Smooth muscle cell (in vitro differentiated cells): Measurements from ENCODE around the gene LRRC61. TPM values are rescaled to one million over a fixed set of nuclear protein-coding genes. Genes with fewer than 3 reads are reported as not detected.
A peak's percentile ranks its signal among the peaks of the same experiment; 100 is the strongest.

ENCODE experiments used
- DNase-seq: peaks from one replicate; lab custom pipeline; 2025; ENCODE audit not compliant: unreplicated experiment; lab: John Stamatoyannopoulos, UW
- H2AFZ ChIP-seq: fragments of 200-600 bp; sonication (generic); 2 replicates; pipeline ENCODE4 v1.6.0; 2016; ENCODE audit warnings: antibody characterized with exemption, low read depth, mild to moderate bottlenecking
- H3F3A ChIP-seq: fragments of 200-600 bp; sonication (generic); 2 replicates; pipeline ENCODE4 v1.6.0; 2017; ENCODE audit warnings: antibody characterized with exemption, low read depth
- H3K27ac ChIP-seq: fragments of 200-600 bp; sonication (generic); 2 replicates; pipeline ENCODE4 v1.5.1; 2016; ENCODE audit warnings: low read depth, mild to moderate bottlenecking
- H3K27me3 ChIP-seq: fragments of 200-600 bp; sonication (generic); 2 replicates; pipeline ENCODE4 v1.6.1; 2016; ENCODE audit warnings: low read depth, mild to moderate bottlenecking
- H3K36me3 ChIP-seq: fragments of 200-600 bp; sonication (generic); 2 replicates; pipeline ENCODE4 v1.5.1; 2016; ENCODE audit warnings: low read depth
- H3K4me1 ChIP-seq: fragments of 200-600 bp; sonication (generic); 2 replicates; pipeline ENCODE4 v1.5.1; 2016; ENCODE audit warnings: low read depth
- H3K4me2 ChIP-seq: fragments of 200-600 bp; sonication (generic); 2 replicates; pipeline ENCODE4 v1.6.0; 2016; ENCODE audit warnings: mild to moderate bottlenecking
- H3K4me3 ChIP-seq: fragments of 200-600 bp; sonication (generic); 2 replicates; pipeline ENCODE4 v1.5.1; 2016; ENCODE audit warnings: mild to moderate bottlenecking
- H3K79me2 ChIP-seq: fragments of 200-600 bp; sonication (generic); 2 replicates; pipeline ENCODE4 v1.6.0; 2016; ENCODE audit warnings: low read depth, mild to moderate bottlenecking
- H3K9ac ChIP-seq: fragments of 200-600 bp; sonication (generic); 2 replicates; pipeline ENCODE4 v1.6.0; 2016; ENCODE audit warnings: low read depth
- H3K9me3 ChIP-seq: fragments of 200-600 bp; sonication (generic); replicated peaks from 2 replicates; pipeline ENCODE4 v1.5.1; 2016; ENCODE audit warnings: low read depth
- H4K20me1 ChIP-seq: fragments of 200-600 bp; sonication (generic); 2 replicates; pipeline ENCODE4 v1.6.0; 2016; ENCODE audit warnings: low read depth
- WGBS: methylation state at CpG from one replicate; pipeline ENCODE4 v1.1.7; 2016; ENCODE audit warnings: low lambda C conversion rate; 5-methylcytosine and 5-hydroxymethylcytosine counted together
- polyA plus RNA-seq: library from polyadenylated mRNA; unstranded; fragments of >200 nt; fragmentation: Nextera tagmentation; extraction: Ambion mirVana; gene quantifications from 2 replicates; pipeline ENCODE4 v1.2.1, GENCODE V29; 2016
- total RNA-seq: library from RNA; depleted of rRNA; stranded (reverse); fragments of >200 nt; gene quantifications from 2 replicates; pipeline ENCODE4 v1.2.3, GENCODE V29; 2014
- TF ChIP-seq, protein P1 (sequence below): fragments of 200-600 bp; sonication (generic); IDR thresholded peaks from 2 replicates; pipeline ENCODE4 v1.5.1; 2017; ENCODE audit warnings: borderline replicate concordance, mild to moderate bottlenecking, antibody characterized with exemption; ENCODE audit not compliant: insufficient read depth, poor library complexity, severe bottlenecking

The LRRC61 gene
- total and polyA plus RNA-seq, 2 experiments from 2014 or later = 6.9 to 14.7 TPM

DNA sequence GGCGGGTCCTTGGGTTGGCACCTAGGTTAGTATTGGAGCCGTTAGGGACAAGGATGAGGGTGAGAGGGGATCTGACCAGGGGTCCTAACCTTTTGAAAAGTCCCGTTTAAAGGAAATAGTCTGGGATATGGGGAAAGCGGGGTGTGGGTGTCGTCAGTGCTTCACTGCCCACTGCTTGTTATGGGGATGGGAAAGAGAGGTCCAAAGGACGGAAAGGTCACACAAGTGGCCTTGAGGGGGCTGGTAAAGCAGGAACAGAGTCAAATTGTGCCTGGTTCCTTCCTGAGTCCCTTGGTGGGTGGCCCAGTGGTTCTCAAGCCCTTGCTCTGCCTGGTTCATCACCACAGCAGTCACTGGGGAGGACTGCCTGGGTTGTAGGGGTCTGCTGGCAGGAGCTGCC is 53.4 kb downstream of the LRRC61 start:
- Histone ChIP-seq H3K36me3 (no peaks in the 10 kb centered on the region), H4K20me1 (peaks cover 21% of the 10 kb centered on the region), H3K79me2 (peaks cover 44% of the 10 kb centered on the region), H3K27me3 (no peaks in the 10 kb centered on the region), H3K9me3 (no peaks in the 10 kb centered on the region), H3K4me2 (no peak overlapping the region), H3K4me3 (no peak overlapping the region), H3K27ac (no peak overlapping the region), H2AFZ (no peak overlapping the region), H3K4me1 (peaks cover 25% of the 10 kb centered on the region), H3F3A (peaks cover 27% of the 10 kb centered on the region), H3K9ac (no peak overlapping the region)
- DNase-seq = no peak
- TF ChIP-seq, protein P1, sequence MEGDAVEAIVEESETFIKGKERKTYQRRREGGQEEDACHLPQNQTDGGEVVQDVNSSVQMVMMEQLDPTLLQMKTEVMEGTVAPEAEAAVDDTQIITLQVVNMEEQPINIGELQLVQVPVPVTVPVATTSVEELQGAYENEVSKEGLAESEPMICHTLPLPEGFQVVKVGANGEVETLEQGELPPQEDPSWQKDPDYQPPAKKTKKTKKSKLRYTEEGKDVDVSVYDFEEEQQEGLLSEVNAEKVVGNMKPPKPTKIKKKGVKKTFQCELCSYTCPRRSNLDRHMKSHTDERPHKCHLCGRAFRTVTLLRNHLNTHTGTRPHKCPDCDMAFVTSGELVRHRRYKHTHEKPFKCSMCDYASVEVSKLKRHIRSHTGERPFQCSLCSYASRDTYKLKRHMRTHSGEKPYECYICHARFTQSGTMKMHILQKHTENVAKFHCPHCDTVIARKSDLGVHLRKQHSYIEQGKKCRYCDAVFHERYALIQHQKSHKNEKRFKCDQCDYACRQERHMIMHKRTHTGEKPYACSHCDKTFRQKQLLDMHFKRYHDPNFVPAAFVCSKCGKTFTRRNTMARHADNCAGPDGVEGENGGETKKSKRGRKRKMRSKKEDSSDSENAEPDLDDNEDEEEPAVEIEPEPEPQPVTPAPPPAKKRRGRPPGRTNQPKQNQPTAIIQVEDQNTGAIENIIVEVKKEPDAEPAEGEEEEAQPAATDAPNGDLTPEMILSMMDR = no peak
- WGBS = 70% methylated on average over 6 of the region's 6 CpGs

DNA sequence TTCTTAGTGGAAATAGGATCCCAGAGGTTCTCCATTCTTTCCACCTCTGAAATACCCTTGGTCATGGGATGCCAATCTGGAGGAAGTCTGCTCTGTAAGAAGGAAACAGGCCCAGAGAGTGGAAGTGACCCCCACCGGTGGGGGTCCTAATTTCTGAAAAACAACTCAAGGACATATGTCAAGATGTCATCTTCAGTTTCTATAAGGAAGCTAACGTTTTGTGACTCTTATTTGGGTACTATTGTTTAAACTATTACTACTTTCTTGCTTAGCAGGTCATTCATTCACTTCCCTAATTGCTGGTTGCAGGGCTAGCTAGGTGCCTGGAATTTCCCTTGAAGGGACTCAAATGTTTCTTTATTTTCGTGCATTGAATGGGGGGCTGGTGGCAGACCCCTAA is 54.0 kb downstream of the LRRC61 start:
- Histone ChIP-seq H3K27ac (no peak overlapping the region), H3K79me2 (peaks cover 43% of the 10 kb centered on the region), H2AFZ (no peak overlapping the region), H4K20me1 (peaks cover 24% of the 10 kb centered on the region), H3K4me1 (peaks cover 32% of the 10 kb centered on the region), H3F3A (peaks cover 27% of the 10 kb centered on the region), H3K9ac (no peak overlapping the region), H3K9me3 (no peaks in the 10 kb centered on the region), H3K4me3 (no peak overlapping the region), H3K27me3 (no peaks in the 10 kb centered on the region), H3K36me3 (no peaks in the 10 kb centered on the region), H3K4me2 (no peak overlapping the region)
- TF ChIP-seq, protein P1 = no peak
- DNase-seq = no peak
- 71% methylated on average over 3 of the region's 3 CpGs for WGBS

DNA sequence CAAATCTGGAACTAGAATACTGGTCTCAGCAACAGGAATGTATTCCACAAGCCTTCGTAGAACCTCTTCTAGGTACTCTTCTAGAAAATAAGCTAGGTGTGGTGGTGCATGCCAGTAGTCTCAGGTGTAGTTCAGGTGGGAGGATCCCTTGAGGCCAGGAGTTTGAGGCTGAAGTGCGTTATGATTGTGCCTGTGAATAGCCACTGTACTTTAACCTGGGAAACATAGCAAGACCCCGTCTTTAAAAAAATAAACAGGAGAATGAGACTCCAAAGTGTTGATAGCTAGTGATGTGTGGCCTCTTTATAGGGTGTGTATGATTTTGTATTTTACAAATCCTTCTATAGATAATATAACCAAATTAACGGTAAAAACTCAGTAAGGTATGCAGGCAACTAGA is 54.5 kb downstream of the LRRC61 start:
- Histone ChIP-seq H2AFZ (no peak overlapping the region), H3K27ac (peak overlapping the region; percentile 26), H3K4me2 (no peak overlapping the region), H3K4me3 (no peak overlapping the region), H3K9ac (no peak overlapping the region), H3K9me3 (no peaks in the 10 kb centered on the region), H3K36me3 (no peaks in the 10 kb centered on the region), H3F3A (peaks cover 27% of the 10 kb centered on the region), H3K4me1 (peaks cover 35% of the 10 kb centered on the region), H4K20me1 (peaks cover 29% of the 10 kb centered on the region), H3K79me2 (peaks cover 39% of the 10 kb centered on the region), H3K27me3 (no peaks in the 10 kb centered on the region)
- TF ChIP-seq, protein P1 = no peak
- DNase-seq = no peak
- 57% methylated on average over 4 of the region's 4 CpGs for WGBS

DNA sequence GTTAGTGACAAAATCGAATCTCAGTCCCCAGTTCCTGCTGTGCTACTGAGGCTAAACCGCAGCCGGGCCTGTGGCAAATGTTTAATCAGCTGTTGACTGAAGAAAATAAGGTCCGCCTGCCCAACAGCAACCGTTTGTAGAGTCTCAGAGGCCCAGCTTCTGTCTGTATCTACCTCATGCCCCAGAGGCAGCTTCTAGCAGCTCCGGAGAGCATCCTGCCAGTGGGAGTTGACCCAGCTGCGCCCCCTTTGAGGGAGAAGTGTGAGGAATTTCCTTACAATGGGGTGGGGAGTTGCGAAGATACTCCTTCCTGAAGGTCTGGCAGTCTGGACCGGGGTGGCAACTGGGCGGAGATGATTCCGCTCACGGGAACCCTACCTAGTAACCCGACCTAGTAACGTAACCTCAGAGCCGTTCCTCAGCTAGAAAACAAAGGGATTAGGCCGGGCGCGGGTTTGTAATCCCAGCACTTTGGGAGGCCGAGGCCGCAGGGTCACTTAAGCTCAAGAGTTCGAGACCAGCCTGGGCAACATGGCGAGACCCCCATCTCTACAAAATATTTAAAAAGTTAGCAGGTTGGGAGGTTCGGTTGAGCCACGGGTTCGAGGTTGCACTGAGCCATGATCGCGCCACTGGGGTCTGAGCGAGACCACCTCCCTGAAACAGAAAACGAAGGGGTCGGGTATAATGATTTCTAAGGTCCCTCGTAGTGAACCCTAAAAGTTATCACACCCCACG is 55.1 kb downstream of the LRRC61 start:
- Histone ChIP-seq H3K9me3 (no peaks in the 10 kb centered on the region), H3F3A (peaks cover 27% of the 10 kb centered on the region), H3K27ac (peak overlapping the region; percentile 26), H3K4me2 (peak overlapping the region; percentile 83), H3K9ac (peak overlapping the region; percentile 82), H3K27me3 (no peaks in the 10 kb centered on the region), H3K79me2 (peaks cover 36% of the 10 kb centered on the region), H3K36me3 (no peaks in the 10 kb centered on the region), H3K4me3 (peak overlapping the region; percentile 96), H3K4me1 (peaks cover 41% of the 10 kb centered on the region), H2AFZ (peak overlapping the region; percentile 85), H4K20me1 (peaks cover 32% of the 10 kb centered on the region)
- TF ChIP-seq, protein P1 = no peak
- WGBS = 3% methylated on average over 32 of the region's 32 CpGs
- DNase-seq = no peak
